Kidney tubule cell (primary cell): ENCODE results near the gene PYGB.
A peak's percentile ranks its signal among the peaks of the same experiment; 100 is the strongest.
"Not testable (repeated sequence)": the region's sequence is repeated elsewhere in the genome, so short reads cannot be mapped to it uniquely, and the experiment has no call there.

Experiments used
- DNase-seq: peaks from one replicate; pipeline ENCODE4 v3.0.0-alpha.2; 2018; ENCODE audit warnings: low spot score

Gene PYGB

DNA sequence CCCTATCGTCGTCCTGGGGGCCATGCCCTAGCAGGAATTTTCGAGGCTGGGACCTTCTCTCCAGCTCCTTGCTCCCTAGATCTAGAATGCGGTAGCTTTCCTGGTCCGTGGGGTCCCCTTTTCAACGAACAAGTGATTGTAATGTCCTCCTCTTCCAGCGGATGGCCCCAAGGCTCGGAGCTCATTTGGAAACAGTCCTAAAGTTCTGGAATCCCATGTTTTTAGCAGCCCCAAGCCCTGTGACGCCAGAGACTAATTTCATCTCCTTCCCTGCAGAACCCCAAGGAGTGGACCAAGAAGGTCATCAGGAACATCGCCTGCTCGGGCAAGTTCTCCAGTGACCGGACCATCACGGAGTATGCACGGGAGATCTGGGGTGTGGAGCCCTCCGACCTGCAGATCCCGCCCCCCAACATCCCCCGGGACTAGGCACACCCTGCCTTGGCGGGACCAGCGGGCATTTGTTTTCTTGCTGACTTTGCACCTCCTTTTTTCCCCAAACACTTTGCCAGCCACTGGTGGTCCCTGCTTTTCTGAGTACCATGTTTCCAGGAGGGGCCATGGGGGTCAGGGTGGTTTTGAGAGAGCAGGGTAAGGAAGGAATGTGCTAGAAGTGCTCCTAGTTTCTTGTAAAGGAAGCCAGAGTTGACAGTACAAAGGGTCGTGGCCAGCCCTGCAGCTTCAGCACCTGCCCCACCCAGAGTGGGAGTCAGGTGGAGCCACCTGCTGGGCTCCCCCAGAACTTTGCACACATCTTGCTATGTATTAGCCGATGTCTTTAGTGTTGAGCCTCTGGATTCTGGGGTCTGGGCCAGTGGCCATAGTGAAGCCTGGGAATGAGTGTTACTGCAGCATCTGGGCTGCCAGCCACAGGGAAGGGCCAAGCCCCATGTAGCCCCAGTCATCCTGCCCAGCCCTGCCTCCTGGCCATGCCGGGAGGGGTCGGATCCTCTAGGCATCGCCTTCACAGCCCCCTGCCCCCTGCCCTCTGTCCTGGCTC is 48.5 kb downstream of the PYGB start:
- DNase-seq, result peak; percentile 34

DNA sequence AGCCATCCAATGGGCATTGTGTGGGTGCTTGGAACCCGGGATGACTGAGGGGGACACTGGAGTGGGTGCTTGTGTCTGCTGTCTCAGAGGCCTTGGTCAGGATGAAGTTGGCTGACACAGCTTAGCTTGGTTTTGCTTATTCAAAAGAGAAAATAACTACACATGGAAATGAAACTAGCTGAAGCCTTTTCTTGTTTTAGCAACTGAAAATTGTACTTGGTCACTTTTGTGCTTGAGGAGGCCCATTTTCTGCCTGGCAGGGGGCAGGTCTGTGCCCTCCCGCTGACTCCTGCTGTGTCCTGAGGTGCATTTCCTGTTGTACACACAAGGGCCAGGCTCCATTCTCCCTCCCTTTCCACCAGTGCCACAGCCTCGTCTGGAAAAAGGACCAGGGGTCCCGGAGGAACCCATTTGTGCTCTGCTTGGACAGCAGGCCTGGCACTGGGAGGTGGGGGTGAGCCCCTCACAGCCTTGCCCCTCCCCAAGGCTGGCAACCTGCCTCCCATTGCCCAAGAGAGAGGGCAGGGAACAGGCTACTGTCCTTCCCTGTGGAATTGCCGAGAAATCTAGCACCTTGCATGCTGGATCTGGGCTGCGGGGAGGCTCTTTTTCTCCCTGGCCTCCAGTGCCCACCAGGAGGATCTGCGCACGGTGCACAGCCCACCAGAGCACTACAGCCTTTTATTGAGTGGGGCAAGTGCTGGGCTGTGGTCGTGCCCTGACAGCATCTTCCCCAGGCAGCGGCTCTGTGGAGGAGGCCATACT is 49.4 kb downstream of the PYGB start:
- no peak for DNase-seq

DNA sequence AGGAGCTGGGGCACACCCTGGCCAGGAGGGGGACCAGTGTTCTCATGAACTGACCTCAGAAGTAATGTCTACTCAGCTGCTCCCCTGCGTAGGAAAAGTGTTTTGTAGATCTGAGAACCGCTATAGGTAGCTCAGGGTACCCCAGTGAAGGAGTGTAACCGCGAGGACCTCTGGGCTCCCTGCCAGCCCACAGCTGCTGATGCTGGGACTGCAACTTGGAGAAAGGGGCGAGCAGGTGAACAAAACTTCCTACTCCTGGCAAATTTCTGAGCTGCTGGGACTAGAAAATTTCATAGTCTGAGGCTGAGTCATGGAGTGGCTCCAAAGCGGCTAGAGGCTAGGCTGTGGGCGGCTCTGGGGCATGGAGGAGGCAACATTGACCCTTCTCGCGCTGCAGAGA is 51.9 kb downstream of the PYGB start:
- peak; percentile 57 for DNase-seq

DNA sequence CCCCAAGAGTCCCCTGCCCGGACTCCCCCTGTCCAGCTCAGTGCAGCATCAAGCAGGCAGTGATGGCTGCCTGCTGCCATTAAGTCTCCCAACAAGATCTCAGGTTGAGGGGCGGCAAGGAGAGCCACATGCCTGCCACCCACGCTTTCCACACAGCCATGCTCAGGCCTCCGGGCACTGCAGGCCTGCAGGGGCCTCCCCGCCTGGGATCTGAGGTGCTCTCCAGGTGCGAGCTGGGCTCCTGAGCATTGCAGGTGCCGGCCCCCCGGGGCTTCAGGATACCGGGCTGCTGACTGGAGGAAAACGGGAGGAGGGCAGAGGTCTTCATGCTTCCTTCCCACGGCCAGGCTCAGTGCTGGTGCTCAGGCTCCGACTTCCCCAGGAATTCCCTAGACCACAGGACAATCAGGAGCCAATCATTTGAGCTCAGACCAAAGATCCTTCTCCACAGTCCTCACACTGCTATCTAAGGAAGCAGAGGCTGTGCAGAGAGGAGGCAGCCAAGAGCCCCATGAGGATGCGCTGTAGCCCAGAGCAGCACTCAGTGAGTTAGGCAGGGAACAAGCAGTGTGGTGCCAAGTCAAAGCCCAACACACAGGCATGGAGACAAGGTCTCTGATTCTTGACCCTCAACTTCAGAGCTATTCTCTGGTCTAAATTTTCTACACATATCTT is 52.7 kb downstream of the PYGB start:
- peak; percentile 42 for DNase-seq

DNA sequence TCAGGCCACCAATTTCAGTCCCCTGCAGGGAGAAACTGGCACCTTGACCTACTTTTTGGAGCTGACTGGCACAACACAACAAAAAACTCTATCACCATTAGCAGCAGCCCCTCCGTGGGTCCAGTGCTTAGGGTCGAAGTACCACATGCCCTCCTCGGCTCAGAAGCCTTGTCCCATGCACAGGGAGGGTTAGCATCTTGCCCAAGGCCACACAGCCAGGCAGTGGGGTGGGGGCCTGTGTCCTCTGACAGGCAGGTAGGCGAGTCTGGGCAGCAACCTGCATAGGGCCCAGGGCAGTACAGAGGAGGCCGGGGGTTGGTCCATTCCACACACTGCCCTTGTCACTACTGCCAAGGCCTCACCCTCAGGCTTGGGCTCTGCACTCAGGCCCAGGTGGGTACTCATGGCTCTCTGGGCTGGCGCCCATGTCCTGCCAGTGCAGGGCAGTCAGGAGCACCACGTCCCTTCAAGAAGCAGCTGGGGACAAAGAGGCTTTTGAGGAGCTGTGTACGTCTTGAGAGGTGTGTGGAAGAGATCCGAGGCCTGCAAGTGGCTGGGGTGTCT is 53.6 kb downstream of the PYGB start:
- DNase-seq, result no peak

DNA sequence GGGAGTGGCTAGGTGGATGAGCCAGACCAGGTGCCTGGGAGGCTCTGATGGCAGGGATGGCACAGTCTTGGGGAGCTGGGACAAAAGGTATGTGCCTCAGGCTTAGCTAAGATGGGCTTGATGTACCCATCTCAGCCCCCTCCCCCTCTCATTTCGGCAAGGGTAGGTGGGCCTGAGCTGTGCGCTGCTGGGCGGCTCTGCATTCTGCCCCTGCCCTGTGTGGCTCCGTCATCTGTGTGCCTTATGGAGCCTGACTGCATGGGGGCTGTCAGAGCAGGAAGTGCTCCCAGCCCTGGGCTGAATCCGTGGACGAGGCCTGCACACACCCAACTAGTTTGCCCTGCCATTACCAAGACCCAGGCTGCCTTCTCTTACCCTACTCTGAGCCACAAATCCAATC is 54.7 kb downstream of the PYGB start:
- DNase-seq, result no peak

DNA sequence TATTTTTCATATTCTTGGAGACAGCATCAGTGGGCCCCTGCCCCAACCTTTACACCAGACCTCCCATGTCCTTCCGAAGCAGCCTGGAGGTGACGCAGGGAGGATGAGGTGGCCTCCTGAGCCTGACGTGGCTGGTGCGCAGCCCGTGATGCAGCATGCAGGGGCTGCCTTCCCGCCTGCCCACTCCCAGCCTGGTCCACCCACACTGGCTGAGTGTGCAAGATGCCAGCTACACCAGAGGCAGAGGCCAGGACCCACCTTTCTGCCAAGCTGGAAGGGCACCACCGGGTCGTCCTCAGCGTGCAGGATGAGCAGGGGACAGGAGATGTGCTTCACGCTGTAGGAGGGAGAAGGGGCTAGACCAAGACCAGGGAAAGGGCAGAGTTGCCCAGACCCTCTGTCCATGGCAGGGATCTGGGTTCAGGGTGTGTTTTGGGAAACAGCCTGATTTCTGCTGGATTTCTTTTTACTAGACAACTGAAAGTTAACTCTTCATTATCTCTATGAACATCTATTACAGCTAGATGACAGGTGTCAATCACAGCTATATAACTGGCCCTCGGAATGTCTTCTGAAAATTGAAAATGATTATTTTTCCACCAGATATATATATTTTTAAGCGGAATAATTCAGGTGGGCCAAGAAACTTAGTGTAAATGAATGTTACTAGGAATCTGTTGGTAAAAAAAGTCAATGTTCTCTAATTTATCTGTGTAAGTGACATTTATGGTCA is 55.6 kb downstream of the PYGB start:
- no peak for DNase-seq

DNA sequence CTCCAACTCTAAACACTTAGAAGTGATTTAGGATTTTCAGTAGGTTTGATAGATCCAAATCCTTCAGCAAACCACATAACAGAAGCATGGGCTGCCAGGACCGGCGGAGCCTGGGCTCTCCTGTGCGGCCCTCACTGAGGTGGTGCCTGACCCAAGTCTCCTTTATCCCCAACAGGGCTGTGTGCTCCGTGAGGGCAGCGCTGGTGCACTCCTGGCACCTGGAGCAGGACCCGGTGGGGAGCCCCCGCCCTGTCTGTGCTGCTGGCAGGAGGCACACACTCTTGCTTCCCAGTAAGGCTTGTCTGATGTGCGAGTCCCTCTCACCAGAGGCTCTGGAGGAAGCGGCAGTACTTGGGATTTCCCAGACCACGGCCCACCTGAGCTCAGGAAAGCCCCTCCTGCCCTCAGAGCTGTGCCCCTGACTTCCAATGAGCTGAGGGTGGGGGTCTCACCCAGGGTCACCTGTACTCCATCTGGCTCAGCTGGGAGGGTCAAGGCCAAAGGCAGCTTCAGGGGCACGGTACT is 56.2 kb downstream of the PYGB start:
- no peak for DNase-seq

DNA sequence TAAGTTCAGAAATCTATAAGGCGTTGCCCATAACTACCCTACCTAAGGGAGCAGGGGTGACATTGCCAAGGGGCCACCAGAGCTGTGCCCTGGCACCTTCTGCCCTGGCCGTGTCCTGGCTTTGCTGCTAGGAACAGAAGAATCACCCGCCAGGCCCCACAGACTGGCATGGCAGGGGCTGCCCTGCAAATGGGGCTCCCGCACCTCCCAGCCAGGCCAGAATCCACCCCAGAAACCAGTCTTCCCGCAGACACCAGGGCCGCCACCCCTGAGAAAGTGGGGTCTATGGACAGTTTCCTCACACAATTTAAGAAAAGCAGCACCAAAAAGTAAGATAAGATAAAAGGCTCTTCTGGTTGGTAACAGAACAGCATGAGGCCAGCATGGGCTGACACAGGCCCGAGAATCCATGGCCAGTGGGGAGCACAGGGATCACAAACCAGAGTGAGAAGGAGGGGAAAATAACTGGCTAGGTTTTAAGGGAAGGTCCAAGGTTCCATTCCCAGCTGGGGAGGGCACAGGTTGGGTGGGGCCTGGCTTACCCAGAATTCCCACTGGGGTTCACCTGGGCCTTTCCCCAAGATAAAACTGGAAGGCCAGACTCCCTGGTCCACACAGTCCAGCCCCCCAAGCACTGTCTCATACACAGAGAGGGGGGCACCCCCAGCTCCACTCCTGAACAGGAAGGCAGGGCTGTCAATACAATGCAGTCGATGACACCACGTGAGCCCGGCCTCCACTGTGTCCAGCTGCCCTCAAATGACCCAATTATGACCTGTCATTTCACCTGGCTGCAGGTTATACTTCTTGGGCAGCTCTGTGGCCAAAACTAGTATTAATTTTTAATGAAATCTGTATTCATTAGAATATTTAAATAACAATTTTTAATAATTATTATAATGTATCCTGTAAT is 59.4 kb downstream of the PYGB start:
- DNase-seq, result no peak

DNA sequence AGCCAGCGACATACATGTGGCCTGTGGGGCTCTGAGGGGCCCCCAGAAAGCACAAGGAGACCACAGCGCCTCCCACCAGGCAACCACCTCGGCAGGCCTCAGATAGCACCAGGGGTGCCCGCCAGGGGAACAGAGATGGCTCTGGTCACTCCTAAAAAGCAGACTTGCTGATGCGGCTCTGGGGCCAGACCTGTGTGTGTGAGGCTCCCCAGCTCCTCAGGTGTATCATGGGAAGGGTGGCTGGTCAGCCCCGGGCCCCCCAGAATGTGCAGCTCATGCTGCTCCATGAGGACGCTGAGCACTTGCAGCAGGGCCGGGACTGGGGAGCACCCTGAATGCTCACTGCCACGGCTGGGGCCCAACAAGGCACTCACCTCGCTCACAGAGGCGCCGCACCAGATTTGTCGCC is 60.2 kb downstream of the PYGB start:
- no peak for DNase-seq

DNA sequence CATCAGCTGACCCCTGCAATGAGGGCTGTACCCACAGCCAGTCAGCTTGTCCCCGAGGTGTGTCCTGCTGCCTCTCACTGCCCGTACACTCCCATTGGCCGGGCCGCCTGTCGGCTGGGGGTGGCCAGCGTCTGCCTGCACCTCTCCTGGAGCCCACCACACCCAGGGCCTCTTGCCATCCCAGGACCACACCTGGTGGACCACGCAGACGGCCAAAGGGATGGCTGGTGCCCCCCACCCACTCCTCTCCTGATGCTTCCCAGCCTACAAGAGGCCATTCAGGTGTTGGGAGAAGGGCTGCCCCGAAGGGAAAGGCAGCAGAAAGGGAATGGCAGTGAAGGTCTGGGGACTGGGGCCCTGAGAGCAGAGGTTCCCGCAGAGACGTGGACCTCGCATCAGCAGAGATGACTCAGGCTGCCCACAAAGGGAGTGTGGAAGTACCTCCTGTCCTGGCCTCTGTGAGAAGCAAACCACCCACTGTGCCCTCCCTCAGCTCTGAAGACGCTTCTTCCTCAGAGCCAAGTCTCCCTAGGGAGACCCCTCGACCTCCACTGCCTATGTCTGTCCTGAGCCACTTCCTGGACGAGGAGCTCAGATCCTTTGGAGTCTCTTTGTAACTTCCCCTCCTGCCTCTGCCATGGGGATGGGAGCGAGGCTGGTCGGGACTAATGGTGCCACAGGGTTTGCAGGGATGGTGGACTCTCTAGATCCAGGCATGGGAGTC is 60.9 kb downstream of the PYGB start:
- DNase-seq, result peak; percentile 69

DNA sequence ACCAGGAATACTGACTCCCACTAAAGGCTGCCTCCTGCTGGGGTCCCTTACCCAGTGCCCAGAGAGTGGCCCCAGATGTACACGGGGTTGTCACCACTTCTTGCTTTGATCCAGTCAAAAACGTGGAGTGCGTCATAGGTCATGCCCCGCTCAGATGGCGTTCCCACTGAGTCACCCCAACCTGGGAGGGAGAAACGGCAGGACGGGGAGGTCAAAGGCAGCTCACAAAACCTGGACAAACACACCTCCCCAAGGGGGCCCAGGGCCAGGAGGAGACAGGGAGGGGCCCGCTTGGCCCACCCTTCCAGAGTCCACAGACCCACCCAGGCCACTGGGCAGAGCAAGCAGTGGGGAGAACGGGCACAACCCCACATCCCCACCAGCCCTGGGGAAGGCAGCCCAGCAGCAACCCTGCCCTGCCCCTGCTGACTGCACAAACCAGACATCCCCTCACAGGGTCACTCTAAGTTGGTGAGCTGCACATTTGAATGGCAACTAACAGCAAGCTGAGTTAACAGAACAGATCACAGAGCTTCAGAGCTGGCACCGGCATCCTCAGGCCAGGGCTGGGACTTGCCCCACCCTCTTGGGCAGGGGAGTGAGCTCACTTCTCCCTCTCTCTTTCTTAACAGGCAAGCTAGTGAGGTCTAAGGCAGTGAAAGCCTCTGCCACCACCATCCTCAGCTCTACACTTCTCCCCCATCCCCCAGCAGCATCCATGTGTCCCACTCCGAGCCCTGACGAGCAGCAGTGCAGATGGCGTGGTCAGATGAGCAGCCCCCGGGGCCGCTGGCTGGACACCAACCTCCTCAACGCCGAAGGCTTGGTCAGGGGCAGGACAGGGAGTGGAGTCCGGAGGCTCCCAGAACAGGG is 61.7 kb downstream of the PYGB start:
- DNase-seq, result peak; percentile 84

DNA sequence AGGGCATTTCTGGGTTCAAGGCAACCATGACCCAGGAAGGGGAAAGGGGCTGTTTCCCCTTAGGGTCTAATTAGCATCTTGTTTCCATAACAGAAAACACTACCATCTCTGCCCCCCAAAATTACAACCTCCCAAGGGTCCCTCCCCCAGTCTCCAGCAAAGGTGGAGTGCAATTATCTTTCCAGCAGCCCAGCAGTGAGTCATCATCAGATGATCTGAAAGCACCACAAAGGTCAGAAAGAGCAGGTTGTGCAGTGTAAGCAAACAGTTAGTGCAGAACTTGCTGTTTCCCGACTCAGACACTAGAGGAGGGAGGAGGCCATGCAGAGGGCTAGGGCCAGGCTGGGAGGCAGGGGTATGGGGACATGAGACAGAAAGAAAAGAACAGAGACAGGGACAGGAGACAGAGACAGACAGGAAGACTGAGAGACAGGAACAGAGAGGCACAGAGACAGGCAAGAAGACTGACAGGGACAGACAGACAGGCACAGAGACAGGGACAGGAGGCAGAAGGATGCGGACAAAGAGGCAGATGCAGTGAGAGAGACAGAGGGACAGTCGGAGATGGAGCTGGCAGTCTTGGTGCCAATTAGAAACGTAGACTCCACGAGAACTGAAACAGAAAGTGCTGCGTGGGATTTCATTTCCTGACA is 62.5 kb downstream of the PYGB start:
- peak; percentile 96 for DNase-seq

DNA sequence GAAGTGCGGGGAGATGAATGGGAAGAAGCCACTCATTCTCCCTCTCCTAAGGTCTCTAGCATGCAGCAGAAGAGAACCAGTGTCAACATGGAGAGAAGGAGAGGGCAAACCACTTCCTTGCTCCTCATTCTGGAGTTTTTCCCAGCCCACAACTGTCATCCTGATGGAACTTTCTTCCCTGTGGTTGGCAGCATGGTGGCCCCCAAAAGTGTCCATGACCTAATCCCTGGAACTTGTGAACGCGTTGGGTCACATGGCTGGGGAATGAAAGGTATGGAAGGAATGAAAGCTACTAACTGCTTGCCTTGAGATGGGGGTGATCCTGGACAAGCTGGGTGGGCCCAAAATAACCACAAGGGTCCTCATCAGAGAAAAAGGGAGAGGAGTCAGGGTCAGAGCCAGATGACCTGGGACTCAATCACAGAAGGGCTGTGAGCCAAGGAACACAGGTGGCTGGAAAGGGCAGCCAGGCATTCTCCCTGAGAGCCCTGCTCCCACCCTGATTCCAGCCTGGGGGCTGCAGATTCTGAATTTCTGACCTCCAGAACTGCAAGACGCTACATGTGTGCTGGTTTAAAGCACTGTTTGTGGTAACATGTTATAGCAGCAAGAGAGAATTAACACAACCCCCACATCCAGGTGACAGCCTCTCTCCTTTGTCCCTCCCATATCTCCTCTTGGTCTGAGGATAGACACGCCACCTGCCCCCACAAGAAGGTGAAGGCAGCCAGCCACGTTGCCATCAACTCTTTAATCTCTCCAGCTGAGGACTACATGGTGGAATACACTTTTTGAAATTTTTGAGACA is 63.2 kb downstream of the PYGB start:
- DNase-seq, result peak; percentile 92

DNA sequence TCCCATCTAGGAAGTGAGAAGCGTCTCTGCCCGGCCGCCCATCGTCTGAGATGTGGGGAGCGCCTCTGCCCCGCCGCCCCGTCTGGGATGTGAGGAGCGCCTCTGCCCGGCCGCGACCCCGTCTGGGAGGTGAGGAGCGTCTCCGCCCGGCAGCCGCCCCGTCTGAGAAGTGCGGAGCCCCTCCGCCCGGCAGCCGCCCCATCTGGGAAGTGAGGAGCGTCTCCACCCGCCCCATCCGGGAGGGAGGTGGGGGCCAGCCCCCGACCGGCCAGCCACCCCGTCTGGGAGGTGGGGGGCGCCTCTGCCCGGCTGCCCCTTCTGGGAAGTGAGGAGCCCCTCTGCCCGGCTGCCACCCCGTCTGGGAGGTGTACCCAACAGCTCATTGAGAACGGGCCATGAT is 64.8 kb downstream of the PYGB start:
- not testable (repeated sequence) for DNase-seq

DNA sequence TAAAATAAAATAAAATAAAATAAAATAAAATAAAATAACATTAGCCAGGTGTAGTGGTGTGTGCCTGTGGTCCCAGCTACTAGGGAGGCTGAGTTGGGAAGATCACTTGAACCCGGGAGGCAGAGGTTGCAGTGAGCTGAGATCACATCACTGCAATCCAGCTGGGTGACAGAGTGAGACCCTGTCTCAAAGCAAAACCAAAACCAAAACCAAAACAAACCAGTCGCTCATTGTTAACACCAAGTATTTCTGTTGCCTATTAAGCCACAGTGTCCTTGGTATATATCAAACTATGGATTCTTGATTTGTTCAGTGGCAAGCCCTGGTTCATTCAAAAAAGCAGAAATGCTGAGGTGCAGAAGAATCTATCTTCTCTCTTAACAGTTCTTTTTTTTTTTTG is 65.7 kb downstream of the PYGB start:
- no peak for DNase-seq
